ENCODE measurements around the gene NCKAP5.

DNA sequence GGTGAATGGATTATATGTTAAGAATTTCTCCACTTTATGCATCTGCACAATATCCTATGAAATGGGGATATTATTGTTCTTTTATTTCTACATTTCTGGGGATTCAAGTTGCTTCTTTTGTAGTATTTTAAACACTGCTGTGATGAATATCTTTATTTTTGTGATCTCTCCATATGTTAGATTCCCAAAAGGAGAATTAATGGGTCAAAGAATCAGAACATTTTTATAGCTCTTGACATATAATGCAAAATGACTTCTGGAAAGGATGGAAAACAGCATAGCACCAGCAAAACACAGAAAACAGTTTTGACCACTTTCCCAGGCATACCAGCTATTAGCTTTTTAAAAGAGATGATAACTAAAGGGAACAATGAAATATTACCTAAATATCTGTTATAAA, 135.5 kb downstream of the NCKAP5 start:
- TF ChIP-seq, protein P1, sequence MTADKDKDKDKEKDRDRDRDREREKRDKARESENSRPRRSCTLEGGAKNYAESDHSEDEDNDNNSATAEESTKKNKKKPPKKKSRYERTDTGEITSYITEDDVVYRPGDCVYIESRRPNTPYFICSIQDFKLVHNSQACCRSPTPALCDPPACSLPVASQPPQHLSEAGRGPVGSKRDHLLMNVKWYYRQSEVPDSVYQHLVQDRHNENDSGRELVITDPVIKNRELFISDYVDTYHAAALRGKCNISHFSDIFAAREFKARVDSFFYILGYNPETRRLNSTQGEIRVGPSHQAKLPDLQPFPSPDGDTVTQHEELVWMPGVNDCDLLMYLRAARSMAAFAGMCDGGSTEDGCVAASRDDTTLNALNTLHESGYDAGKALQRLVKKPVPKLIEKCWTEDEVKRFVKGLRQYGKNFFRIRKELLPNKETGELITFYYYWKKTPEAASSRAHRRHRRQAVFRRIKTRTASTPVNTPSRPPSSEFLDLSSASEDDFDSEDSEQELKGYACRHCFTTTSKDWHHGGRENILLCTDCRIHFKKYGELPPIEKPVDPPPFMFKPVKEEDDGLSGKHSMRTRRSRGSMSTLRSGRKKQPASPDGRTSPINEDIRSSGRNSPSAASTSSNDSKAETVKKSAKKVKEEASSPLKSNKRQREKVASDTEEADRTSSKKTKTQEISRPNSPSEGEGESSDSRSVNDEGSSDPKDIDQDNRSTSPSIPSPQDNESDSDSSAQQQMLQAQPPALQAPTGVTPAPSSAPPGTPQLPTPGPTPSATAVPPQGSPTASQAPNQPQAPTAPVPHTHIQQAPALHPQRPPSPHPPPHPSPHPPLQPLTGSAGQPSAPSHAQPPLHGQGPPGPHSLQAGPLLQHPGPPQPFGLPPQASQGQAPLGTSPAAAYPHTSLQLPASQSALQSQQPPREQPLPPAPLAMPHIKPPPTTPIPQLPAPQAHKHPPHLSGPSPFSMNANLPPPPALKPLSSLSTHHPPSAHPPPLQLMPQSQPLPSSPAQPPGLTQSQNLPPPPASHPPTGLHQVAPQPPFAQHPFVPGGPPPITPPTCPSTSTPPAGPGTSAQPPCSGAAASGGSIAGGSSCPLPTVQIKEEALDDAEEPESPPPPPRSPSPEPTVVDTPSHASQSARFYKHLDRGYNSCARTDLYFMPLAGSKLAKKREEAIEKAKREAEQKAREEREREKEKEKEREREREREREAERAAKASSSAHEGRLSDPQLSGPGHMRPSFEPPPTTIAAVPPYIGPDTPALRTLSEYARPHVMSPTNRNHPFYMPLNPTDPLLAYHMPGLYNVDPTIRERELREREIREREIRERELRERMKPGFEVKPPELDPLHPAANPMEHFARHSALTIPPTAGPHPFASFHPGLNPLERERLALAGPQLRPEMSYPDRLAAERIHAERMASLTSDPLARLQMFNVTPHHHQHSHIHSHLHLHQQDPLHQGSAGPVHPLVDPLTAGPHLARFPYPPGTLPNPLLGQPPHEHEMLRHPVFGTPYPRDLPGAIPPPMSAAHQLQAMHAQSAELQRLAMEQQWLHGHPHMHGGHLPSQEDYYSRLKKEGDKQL (CRISPR knock-in tag; IDR thresholded peaks at IDR 0.05; ENCODE audit: low read depth) = no peak
- TF ChIP-seq RXRA (CRISPR knock-in tag; IDR thresholded peaks at IDR 0.05) (no peak), ELF1 (CRISPR knock-in tag; IDR thresholded peaks at IDR 0.05) (no peak), SMC3 (IDR thresholded peaks at IDR 0.05; ENCODE audit: low read length) (no peak), EP300 (IDR thresholded peaks at IDR 0.05; ENCODE audit: low read depth in 2 of 2, low read length in 2 of 2) (no peak), EP300 (CRISPR knock-in tag; IDR thresholded peaks at IDR 0.05; ENCODE audit: borderline replicate concordance) (no peak)
- TF ChIP-seq, protein P2, sequence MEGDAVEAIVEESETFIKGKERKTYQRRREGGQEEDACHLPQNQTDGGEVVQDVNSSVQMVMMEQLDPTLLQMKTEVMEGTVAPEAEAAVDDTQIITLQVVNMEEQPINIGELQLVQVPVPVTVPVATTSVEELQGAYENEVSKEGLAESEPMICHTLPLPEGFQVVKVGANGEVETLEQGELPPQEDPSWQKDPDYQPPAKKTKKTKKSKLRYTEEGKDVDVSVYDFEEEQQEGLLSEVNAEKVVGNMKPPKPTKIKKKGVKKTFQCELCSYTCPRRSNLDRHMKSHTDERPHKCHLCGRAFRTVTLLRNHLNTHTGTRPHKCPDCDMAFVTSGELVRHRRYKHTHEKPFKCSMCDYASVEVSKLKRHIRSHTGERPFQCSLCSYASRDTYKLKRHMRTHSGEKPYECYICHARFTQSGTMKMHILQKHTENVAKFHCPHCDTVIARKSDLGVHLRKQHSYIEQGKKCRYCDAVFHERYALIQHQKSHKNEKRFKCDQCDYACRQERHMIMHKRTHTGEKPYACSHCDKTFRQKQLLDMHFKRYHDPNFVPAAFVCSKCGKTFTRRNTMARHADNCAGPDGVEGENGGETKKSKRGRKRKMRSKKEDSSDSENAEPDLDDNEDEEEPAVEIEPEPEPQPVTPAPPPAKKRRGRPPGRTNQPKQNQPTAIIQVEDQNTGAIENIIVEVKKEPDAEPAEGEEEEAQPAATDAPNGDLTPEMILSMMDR (CRISPR knock-in tag; IDR thresholded peaks at IDR 0.05) = no peak

Measured in HepG2 (cell line).